ENCODE results near the gene MACROD2. TPM values are rescaled to one million over a fixed set of nuclear protein-coding genes. Genes with fewer than 3 reads are reported as not detected.

Gene MACROD2
- total and polyA plus RNA-seq, 7 donors, result 0.20 to 4.8 (median 0.87) TPM

DNA sequence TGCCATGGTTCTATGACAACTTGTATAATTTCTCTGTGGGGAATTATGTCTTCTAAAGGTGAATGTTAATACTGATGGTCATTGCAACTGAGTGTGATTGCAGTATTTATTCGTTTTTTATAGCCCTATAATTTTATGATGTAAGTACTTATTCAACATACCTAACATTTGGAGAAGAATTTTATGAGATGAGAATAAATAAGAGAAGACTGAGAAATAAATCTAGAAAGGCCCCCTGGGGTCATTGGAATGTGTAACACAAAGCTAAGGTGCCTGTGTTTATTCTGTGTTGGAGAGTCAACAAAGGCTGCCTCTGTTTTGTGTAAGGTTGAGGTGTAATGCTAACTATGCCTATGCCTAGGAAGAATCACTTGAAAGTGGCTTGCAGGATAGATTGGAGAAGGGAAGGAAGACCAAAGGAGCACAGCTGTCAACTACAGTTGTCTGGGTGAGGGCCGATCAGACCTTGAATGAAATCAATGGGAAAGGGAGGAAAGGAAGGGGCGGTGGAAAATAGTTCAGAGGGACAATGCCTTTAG lies 1501.3 kb downstream of the MACROD2 start:
- no peaks in the 10 kb centered on the region for H3K36me3 ChIP-seq (ENCODE audit: insufficient read depth in 1 of 2, low read depth in 1 of 2)
- 83 to 89% (median 87%) methylated on average over 3 of the region's 3 CpGs for WGBS, 3 donors
- no peaks in the 10 kb centered on the region for H3K9me3 ChIP-seq
- H3K4me1 ChIP-seq, result no peaks in the 10 kb centered on the region
- H3K27ac ChIP-seq, result no peak overlapping the region
- DNase-seq (no peak), ATAC-seq (no peak)
- TF ChIP-seq, protein P1, sequence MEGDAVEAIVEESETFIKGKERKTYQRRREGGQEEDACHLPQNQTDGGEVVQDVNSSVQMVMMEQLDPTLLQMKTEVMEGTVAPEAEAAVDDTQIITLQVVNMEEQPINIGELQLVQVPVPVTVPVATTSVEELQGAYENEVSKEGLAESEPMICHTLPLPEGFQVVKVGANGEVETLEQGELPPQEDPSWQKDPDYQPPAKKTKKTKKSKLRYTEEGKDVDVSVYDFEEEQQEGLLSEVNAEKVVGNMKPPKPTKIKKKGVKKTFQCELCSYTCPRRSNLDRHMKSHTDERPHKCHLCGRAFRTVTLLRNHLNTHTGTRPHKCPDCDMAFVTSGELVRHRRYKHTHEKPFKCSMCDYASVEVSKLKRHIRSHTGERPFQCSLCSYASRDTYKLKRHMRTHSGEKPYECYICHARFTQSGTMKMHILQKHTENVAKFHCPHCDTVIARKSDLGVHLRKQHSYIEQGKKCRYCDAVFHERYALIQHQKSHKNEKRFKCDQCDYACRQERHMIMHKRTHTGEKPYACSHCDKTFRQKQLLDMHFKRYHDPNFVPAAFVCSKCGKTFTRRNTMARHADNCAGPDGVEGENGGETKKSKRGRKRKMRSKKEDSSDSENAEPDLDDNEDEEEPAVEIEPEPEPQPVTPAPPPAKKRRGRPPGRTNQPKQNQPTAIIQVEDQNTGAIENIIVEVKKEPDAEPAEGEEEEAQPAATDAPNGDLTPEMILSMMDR (IDR thresholded peaks at IDR 0.05), result no peak
- intact Hi-C loops (cut with DNase I), result no loop called here
- no peaks in the 10 kb centered on the region for H3K27me3 ChIP-seq (ENCODE audit: insufficient read depth in 3 of 3, low read length in 2 of 3)
- H3K4me3 ChIP-seq, result no peak overlapping the region

- no peak for DNase-seq
- no peak overlapping the region for H3K27ac ChIP-seq
- TF ChIP-seq, protein P1 (IDR thresholded peaks at IDR 0.05), result no peak
- 93 to 97% (median 96%) methylated on average over 2 of the region's 2 CpGs for WGBS, 3 donors
- no peaks in the 10 kb centered on the region for H3K4me1 ChIP-seq
- H3K4me3 ChIP-seq, result no peak overlapping the region
- no peaks in the 10 kb centered on the region for H3K36me3 ChIP-seq (ENCODE audit: insufficient read depth in 1 of 2, low read depth in 1 of 2)
- intact Hi-C loops (cut with DNase I), result no loop called here
- no peaks in the 10 kb centered on the region for H3K9me3 ChIP-seq
- H3K27me3 ChIP-seq (ENCODE audit: insufficient read depth in 3 of 3, low read length in 2 of 3), result no peaks in the 10 kb centered on the region
- no peak for ATAC-seq
Measured at GRCh38 chr20:15498926-15499325, 1503.6 kb downstream of the MACROD2 start.

DNA sequence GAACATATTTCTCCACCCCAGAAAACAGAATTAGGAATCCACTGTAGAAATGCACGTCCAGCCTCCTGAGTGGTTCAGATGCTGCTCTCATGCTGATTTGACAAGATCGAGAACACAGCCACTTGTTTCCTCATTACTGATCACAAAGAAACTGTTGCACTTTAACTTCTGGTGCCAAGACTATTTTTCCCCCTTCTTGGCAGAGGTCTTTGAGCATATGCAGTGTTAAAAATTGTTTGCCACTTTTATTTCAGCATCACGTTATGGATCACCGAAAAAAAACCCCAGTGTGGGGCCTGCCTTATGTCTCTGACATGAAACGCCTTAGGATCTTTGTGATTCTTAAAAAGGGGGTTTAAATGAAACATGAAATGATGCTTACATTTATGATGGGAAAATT lies 1511.0 kb downstream of the MACROD2 start:
- no peak for ATAC-seq
- no peaks in the 10 kb centered on the region for H3K9me3 ChIP-seq
- no peaks in the 10 kb centered on the region for H3K36me3 ChIP-seq (ENCODE audit: insufficient read depth in 1 of 2, low read depth in 1 of 2)
- intact Hi-C loops (cut with DNase I), result no loop called here
- no peaks in the 10 kb centered on the region for H3K4me1 ChIP-seq
- no peak for DNase-seq
- TF ChIP-seq, protein P1 (IDR thresholded peaks at IDR 0.05), result no peak
- 56 to 58% (median 58%) methylated on average over 5 of the region's 5 CpGs for WGBS, 3 donors
- no peak overlapping the region for H3K4me3 ChIP-seq
- H3K27me3 ChIP-seq (ENCODE audit: insufficient read depth in 3 of 3, low read length in 2 of 3), result no peaks in the 10 kb centered on the region
- H3K27ac ChIP-seq, result no peak overlapping the region

DNA sequence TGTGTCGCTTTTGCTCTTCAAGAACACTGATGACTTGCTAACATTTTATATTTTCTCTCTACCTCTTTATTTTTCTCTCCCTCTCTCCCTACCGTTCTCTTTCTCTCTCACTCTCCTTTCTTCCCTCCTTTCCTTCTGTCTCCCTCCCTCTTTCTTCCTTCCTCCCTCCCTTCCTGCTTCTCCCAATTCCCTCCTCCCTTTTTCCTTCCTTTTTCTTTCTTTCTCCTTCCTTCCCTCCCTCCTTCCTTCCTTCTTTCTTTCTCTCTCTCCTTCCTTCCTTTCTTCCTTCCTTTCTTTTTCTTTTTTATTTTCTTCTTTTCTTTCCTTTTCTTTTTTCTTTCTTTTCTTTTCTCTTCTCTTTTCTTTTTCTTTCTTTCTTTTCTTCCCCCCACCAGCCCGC lies 1511.8 kb downstream of the MACROD2 start:
- intact Hi-C loops (cut with DNase I), result no loop called here

More for the DNA sequence above, 1511.8 kb downstream of the MACROD2 start:
- no peaks in the 10 kb centered on the region for H3K36me3 ChIP-seq (ENCODE audit: insufficient read depth in 1 of 2, low read depth in 1 of 2)
- TF ChIP-seq, protein P1 (IDR thresholded peaks at IDR 0.05), result no peak
- WGBS, 3 donors, result 90 to 93% (median 91%) methylated on average over 3 of the region's 3 CpGs
- no peaks in the 10 kb centered on the region for H3K27me3 ChIP-seq (ENCODE audit: insufficient read depth in 3 of 3, low read length in 2 of 3)
- no peak for DNase-seq
- no peak overlapping the region for H3K27ac ChIP-seq
- ATAC-seq, result no peak
- H3K4me1 ChIP-seq, result no peaks in the 10 kb centered on the region
- no peaks in the 10 kb centered on the region for H3K9me3 ChIP-seq
- H3K4me3 ChIP-seq, result no peak overlapping the region

Data from psoas muscle (tissue), 8 donors.